Kidney (tissue), 14 donors: Measurements from ENCODE around the gene ITGBL1. TPM values are rescaled to one million over a fixed set of nuclear protein-coding genes. Genes with fewer than 3 reads are reported as not detected.

Experiments used
- DNase-seq, 5 donors: peaks; one replicate each; pipeline ENCODE4 v3.0.0-alpha.2; 2013 to 2020
- FAIRE-seq: peaks from 2 replicates; lab custom pipeline; 2012; peaks lifted over from hg19 to GRCh38; lab: Jason Lieb, UNC
- H3K27ac ChIP-seq, 2 donors: one replicate each; pipeline ENCODE4 v1.7.0; 2013; ENCODE audit warnings: low read depth in 2 of 2, low read length in 2 of 2, inconsistent platforms in 1 of 2
- H3K27me3 ChIP-seq: one replicate; pipeline ENCODE4 v1.7.1; 2013; ENCODE audit warnings: low read length, inconsistent platforms; ENCODE audit not compliant: control insufficient read depth, insufficient read depth
- H3K36me3 ChIP-seq, 3 donors: one replicate each; pipeline versions ENCODE4 v1.7.0 to v1.7.1; 2013; ENCODE audit warnings: low read length in 3 of 3, control low read depth in 1 of 3, inconsistent platforms in 1 of 3; ENCODE audit not compliant: insufficient read depth in 3 of 3, control insufficient read depth in 2 of 3
- H3K4me1 ChIP-seq, 3 donors: one replicate each; pipeline versions ENCODE4 v1.7.0 to v1.7.1; 2013; ENCODE audit warnings: low read length in 3 of 3, inconsistent platforms in 1 of 3, low read depth in 1 of 3; ENCODE audit not compliant: control insufficient read depth in 2 of 3, insufficient read depth in 2 of 3
- H3K4me3 ChIP-seq, 3 donors: one replicate each; pipeline versions ENCODE4 v1.7.0 to v1.8.1; 2013; ENCODE audit warnings: low read length in 3 of 3, control low read depth in 1 of 3, inconsistent platforms in 1 of 3
- H3K9ac ChIP-seq, 3 donors: one replicate each; pipeline versions ENCODE4 v1.7.0 to v1.7.1; 2013; ENCODE audit warnings: low read length in 3 of 3, control low read depth in 1 of 3, inconsistent platforms in 1 of 3
- H3K9me3 ChIP-seq, 3 donors: one replicate each; pipeline versions ENCODE4 v1.7.0 to v1.7.1; 2013; ENCODE audit warnings: low read length in 3 of 3, control low read depth in 1 of 3, inconsistent platforms in 1 of 3; ENCODE audit not compliant: control insufficient read depth in 2 of 3, insufficient read depth in 1 of 3
- CTCF ChIP-seq: IDR thresholded peaks from 3 replicates; pipeline ENCODE4 v1.5.1; 2012; ENCODE audit warnings: mild to moderate bottlenecking, moderate library complexity, borderline replicate concordance; ENCODE audit not compliant: insufficient read depth; ENCODE audit errors: extremely low read depth
- intact Hi-C: fragments of 100-400 bp; cut with DNase I; formaldehyde crosslinking; loops from one replicate; pipeline ENCODE4 v1.11.1; 2022
- polyA plus RNA-seq: library from polyadenylated mRNA; stranded (reverse); fragments of 350-450 nt; fragmentation: Illumina TruSeq; extraction: RNeasy Lipid Tissue Mini Kit (QIAGEN cat#74804); gene quantifications from one replicate; pipeline ENCODE4 v1.2.3, GENCODE V29; 2014; ENCODE audit warnings: low read depth, low replicate concordance; ENCODE audit not compliant: insufficient read depth
- total RNA-seq: library from RNA; stranded (reverse); fragmentation: NEBNext Ultra II Directional; extraction: Animal tissue kit (Norgen Biotek cat#: 25700); gene quantifications from one replicate; pipeline ENCODE4 v1.2.1, GENCODE V29; 2021
- donor health status: control.
- donor health status: control.
- donor health status: control.
- donor health status: control.
- donor health status: control.
- donor health status: DM: yes; HTN: yes; CAD: no.
- donor health status: Normal renal cell carcinoma (clear cell type).

ITGBL1 gene
- total and polyA plus RNA-seq, 2 donors from 2014 or later, result 1.4 to 7.7 TPM

- Histone ChIP-seq H3K9me3 (no peaks in the 10 kb centered on the region), H3K27me3 (no peaks in the 10 kb centered on the region), H3K4me1 (no peaks in the 10 kb centered on the region), H3K9ac (no peak overlapping the region), H3K4me3 (no peak overlapping the region), H3K27ac (no peak overlapping the region), H3K36me3 (no peaks in the 10 kb centered on the region)
- intact Hi-C loops, result no loop called here
- TF ChIP-seq CTCF, result no peak
- no peak for FAIRE-seq
- DNase-seq, result no peak
Observed at GRCh38 chr13:101614491-101614890, 162.0 kb downstream of the ITGBL1 start.

DNA sequence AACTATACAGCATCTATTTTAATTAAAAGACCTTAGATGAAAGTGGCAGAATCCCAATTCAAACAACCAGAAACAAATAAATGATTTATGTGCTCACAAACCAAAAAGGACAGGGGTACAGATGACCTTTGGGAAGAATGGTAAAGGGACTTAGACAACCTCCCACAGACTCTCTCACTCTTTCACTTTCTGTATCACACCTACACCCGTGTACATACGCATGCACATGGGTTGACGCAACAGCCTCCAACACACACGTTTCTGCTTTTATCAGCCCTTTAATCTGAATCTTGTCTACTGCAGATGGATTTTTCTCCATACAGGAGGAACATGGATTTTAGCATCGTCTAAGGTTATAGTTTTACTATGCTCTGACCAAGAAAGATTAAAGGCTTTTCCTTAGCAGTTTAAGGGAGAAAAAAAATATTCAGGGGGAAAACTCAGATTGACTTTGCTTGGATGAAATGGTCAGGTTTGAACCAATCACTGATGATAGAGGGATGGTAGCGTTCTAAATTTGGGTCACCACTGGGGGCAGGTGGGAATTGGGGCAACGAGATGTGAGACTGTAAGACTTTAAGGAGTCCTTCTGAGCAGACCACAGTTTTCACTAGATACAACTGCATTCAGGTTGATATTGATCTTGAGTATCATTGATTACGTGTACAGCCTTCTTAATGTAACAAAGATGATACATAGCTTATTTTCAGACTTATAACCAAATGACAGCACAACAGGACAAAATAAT, 166.1 kb downstream of the ITGBL1 start:
- H3K27me3 ChIP-seq, result no peaks in the 10 kb centered on the region
- H3K4me1 ChIP-seq, result peaks cover 0 to under 1% (median 0%) of the 10 kb centered on the region in 3 donors
- no peaks in the 10 kb centered on the region for H3K36me3 ChIP-seq
- H3K4me3 ChIP-seq, result no peak overlapping the region
- H3K27ac ChIP-seq, result no peak overlapping the region
- TF ChIP-seq CTCF, result no peak
- intact Hi-C loops, result no loop called here
- no peaks in the 10 kb centered on the region for H3K9me3 ChIP-seq
- H3K9ac ChIP-seq, result no peak overlapping the region
- FAIRE-seq (no peak), DNase-seq (no peak)

DNA sequence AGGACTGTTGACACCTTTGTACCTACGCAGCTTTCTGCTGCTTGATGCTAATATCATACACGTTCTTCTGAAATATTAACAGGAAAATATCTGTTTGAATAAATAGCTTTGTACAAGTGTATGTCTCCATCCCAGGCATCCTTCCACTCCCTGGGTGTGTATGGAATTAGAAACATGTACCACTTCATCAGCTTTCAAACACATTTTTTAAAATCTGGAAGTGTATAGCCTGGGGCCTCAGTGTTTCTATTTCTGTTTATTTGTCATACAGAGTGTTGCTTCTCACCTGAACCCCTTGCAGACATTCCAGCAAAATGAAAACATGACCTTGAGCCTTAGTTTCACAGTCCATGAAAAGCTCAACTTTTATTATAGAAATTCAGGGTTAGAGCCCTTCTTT, 168.6 kb downstream of the ITGBL1 start:
- Histone ChIP-seq H3K9me3 (no peaks in the 10 kb centered on the region), H3K36me3 (no peaks in the 10 kb centered on the region), H3K9ac (no peak overlapping the region), H3K4me1 (peaks cover 0 to 5% (median 3%) of the 10 kb centered on the region in 3 donors), H3K4me3 (no peak overlapping the region), H3K27me3 (no peaks in the 10 kb centered on the region), H3K27ac (no peak overlapping the region)
- no peak for FAIRE-seq
- no peak for TF ChIP-seq CTCF
- no peak for DNase-seq
- intact Hi-C loops, result no loop called here
